IMR-90 (cell line): ENCODE measurements around the gene PRICKLE2. TPM values are rescaled to one million over a fixed set of nuclear protein-coding genes. Genes with fewer than 3 reads are reported as not detected.

Experiments
- ATAC-seq: fragments of 200-7000 bp; cut with Tn5 transposase; 2 replicates; pipeline ENCODE4 v1.9.1; 2020; ENCODE audit warnings: low read depth, mild to moderate bottlenecking, moderate library complexity
- BruUV-seq: library from RNA; stranded (reverse); fragments of 400-500 nt; replicated peaks from 2 replicates; lab custom pipeline; 2021; lab: Mats Ljungman, UMichigan
- CTCF ChIA-PET: fragments of 300-600 bp; formaldehyde crosslinking; extraction: SDS; loops from one replicate; lab custom pipeline; 2021; ENCODE audit warnings: antibody characterized with exemption; lab: Yijun Ruan, JAX
- POLR2A ChIA-PET: fragments of 300-600 bp; sonication (Branson Sonifier 250); formaldehyde crosslinking; loops from one replicate; lab custom pipeline; 2022; ENCODE audit warnings: antibody characterized with exemption; ENCODE audit not compliant: unreplicated experiment; lab: Charles Lee
- DNase-seq: peaks from one replicate; pipeline ENCODE4 v3.0.0; 2013
- H2AFZ ChIP-seq: replicated peaks from 2 replicates; pipeline ENCODE3; 2013; ENCODE audit warnings: low read length, mild to moderate bottlenecking; ENCODE audit not compliant: poor library complexity
- H2AK5ac ChIP-seq: 2 replicates; pipeline ENCODE4 v1.6.1; 2013; ENCODE audit warnings: low read depth, low read length, inconsistent platforms
- H2AK9ac ChIP-seq: replicated peaks from 2 replicates; pipeline ENCODE3; 2013; ENCODE audit warnings: mild to moderate bottlenecking, low read depth, low read length, moderate library complexity; ENCODE audit not compliant: poor library complexity
- H2BK120ac ChIP-seq: 2 replicates; pipeline ENCODE4 v1.6.1; 2013; ENCODE audit warnings: low read depth, low read length, inconsistent platforms
- H2BK15ac ChIP-seq: 3 replicates; pipeline ENCODE4 v1.6.1; 2013; ENCODE audit warnings: low read depth, low read length, inconsistent platforms
- H2BK20ac ChIP-seq: 2 replicates; pipeline ENCODE4 v1.6.1; 2013; ENCODE audit warnings: low read depth, mild to moderate bottlenecking, inconsistent platforms, low read length, moderate library complexity
- H2BK5ac ChIP-seq: 2 replicates; pipeline ENCODE4 v1.6.1; 2013; ENCODE audit warnings: mild to moderate bottlenecking, low read depth, low read length, inconsistent platforms; ENCODE audit not compliant: poor library complexity, severe bottlenecking
- H3K14ac ChIP-seq: replicated peaks from 2 replicates; pipeline ENCODE4 v1.6.1; 2013; ENCODE audit warnings: low read depth, low read length, inconsistent platforms
- H3K18ac ChIP-seq: 2 replicates; pipeline ENCODE4 v1.6.1; 2013; ENCODE audit warnings: low read depth, low read length, control low read depth
- H3K23ac ChIP-seq: 2 replicates; pipeline ENCODE4 v1.6.1; 2013; ENCODE audit warnings: low read depth, low read length, inconsistent platforms
- H3K27ac ChIP-seq: 2 replicates; pipeline ENCODE4 v1.5.1; 2013; ENCODE audit warnings: mild to moderate bottlenecking, control low read depth, low read length; ENCODE audit not compliant: insufficient read depth
- H3K27me3 ChIP-seq: 2 replicates; pipeline ENCODE4 v1.6.1; 2013; ENCODE audit warnings: low read length; ENCODE audit not compliant: control insufficient read depth, insufficient read depth
- H3K36me3 ChIP-seq: 2 replicates; pipeline ENCODE4 v1.6.1; 2013; ENCODE audit warnings: low read length, mixed read lengths; ENCODE audit not compliant: control insufficient read depth, insufficient read depth
- H3K4ac ChIP-seq: 2 replicates; pipeline ENCODE4 v1.6.1; 2013; ENCODE audit warnings: low read depth, low read length, inconsistent platforms
- H3K4me1 ChIP-seq: 2 replicates; pipeline ENCODE4 v1.6.1; 2013; ENCODE audit warnings: low read length, mixed read lengths; ENCODE audit not compliant: control insufficient read depth, insufficient read depth
- H3K4me2 ChIP-seq: 2 replicates; pipeline ENCODE4 v1.6.1; 2013; ENCODE audit warnings: low read depth, mild to moderate bottlenecking, control low read depth, low read length, moderate library complexity
- H3K4me3 ChIP-seq: 2 replicates; pipeline ENCODE4 v1.5.1; 2013; ENCODE audit warnings: low read depth, mild to moderate bottlenecking, control low read depth, low read length, moderate library complexity; ENCODE audit not compliant: insufficient read depth
- H3K56ac ChIP-seq: 2 replicates; pipeline ENCODE4 v1.6.1; 2013; ENCODE audit warnings: low read length, inconsistent platforms; ENCODE audit not compliant: insufficient read depth; ENCODE audit errors: extremely low read depth
- H3K79me1 ChIP-seq, 2 experiments: 2 replicates each; pipeline ENCODE4 v1.6.1; 2013; ENCODE audit warnings: low read length in 2 of 2, inconsistent platforms in 1 of 2, low read depth in 1 of 2
- H3K9ac ChIP-seq: 2 replicates; pipeline ENCODE4 v1.6.1; 2013; ENCODE audit warnings: low read depth, low read length, control low read depth
- H3K9me1 ChIP-seq: 2 replicates; pipeline ENCODE4 v1.6.1; 2013; ENCODE audit warnings: low read length, inconsistent platforms; ENCODE audit not compliant: insufficient read depth
- H3K9me3 ChIP-seq: 2 replicates; pipeline ENCODE4 v1.6.1; 2013; ENCODE audit warnings: low read length; ENCODE audit not compliant: control insufficient read depth, insufficient read depth
- H4K20me1 ChIP-seq: 2 replicates; pipeline ENCODE4 v1.6.1; 2013; ENCODE audit warnings: low read length, inconsistent platforms; ENCODE audit not compliant: insufficient read depth
- H4K5ac ChIP-seq: 2 replicates; pipeline ENCODE4 v1.6.1; 2013; ENCODE audit warnings: mild to moderate bottlenecking, low read depth, low read length, control low read depth
- H4K8ac ChIP-seq, 2 experiments: 2 replicates each; pipeline ENCODE4 v1.6.1; 2013; ENCODE audit warnings: low read depth in 2 of 2, low read length in 2 of 2, control low read depth in 1 of 2, inconsistent platforms in 1 of 2
- H4K91ac ChIP-seq: 2 replicates; pipeline ENCODE4 v1.6.1; 2013; ENCODE audit warnings: low read depth, low read length, inconsistent platforms; ENCODE audit not compliant: insufficient read depth
- MAFK ChIP-seq: IDR thresholded peaks from 2 replicates; pipeline ENCODE4 v1.6.1; 2012; ENCODE audit warnings: low read depth, low read length, improper control_type of control experiment
- NFE2L2 ChIP-seq: fragments of 150-350 bp; IDR thresholded peaks from 2 replicates; pipeline ENCODE4 v1.6.1; 2016; ENCODE audit warnings: low read depth, mild to moderate bottlenecking, low read length
- WGBS, 2 experiments: methylation state at CpG; one replicate each; pipeline versions ENCODE4 v1.1.5 to v1.1.7; 2013; ENCODE audit warnings: missing lambda C conversion rate in 2 of 2; ENCODE audit not compliant: insufficient read length in 1 of 2; ENCODE audit errors: extremely low coverage in 2 of 2; 5-methylcytosine and 5-hydroxymethylcytosine counted together
- dilution Hi-C: fragments of 300-500 bp; cut with HindIII; formaldehyde crosslinking; loops from one replicate; pipeline ENCODE4 v1.14.3; 2018; ENCODE audit warnings: low sequenced_read_pairs; ENCODE audit not compliant: unreplicated experiment
- in situ Hi-C: fragments of 300-500 bp; cut with MboI; formaldehyde crosslinking; loops from 3 replicates; pipeline ENCODE4 v1.14.3; 2019; ENCODE audit warnings: low sequenced_read_pairs, inconsistent platforms, mixed read lengths
- intact Hi-C: fragments of 100-400 bp; cut with micrococcal nuclease; formaldehyde crosslinking; loops from 2 replicates; pipeline ENCODE4 v1.10.0; 2022
- polyA plus RNA-seq, 3 experiments: library from polyadenylated mRNA; depleted of rRNA; stranded (reverse); fragments of >200 nt; gene quantifications; 2 replicates each; pipeline ENCODE4 v1.2.3, GENCODE V29; 2012; ENCODE audit warnings: low replicate concordance in 1 of 3
- total RNA-seq: library from RNA; depleted of rRNA; stranded (reverse); fragments of >200 nt; gene quantifications from 2 replicates; pipeline ENCODE4 v1.2.3, GENCODE V29; 2012

PRICKLE2 gene
- total and polyA plus RNA-seq, 2 of the 4 experiments (the other 2 are of a cell fraction), result 4.1 to 14.2 TPM

DNA sequence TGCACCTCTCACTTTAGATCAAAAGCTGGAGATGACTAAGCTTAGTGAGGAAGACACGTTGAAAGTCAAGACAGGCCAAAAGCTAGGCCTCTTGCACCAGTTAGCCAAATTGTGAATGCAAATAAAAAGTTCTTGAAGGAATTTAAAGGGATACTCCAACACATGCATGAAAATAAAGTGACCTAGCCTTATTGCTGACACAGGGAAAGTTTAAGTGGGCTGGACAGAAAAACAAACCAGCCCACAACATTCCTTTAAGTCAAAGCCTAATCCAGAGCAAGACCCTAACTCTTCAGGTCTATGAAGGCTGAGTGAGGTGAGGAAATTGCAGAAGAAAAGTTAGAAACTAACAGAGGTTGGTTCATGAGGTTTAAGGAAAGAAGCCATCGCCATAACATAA, 101.3 kb downstream of the PRICKLE2 start:
- dilution Hi-C loops, result no loop called here

More for the DNA sequence above, 101.3 kb downstream of the PRICKLE2 start:
- in situ Hi-C loops, result no loop called here
- WGBS, 2 experiments, result 100% methylated on average over 1 of the region's 2 CpGs; no CpG with 5 or more reads in 1 of the 2 experiments
- Histone ChIP-seq H3K18ac (no peak overlapping the region), H3K23ac (no peak overlapping the region), H2BK120ac (no peak overlapping the region), H3K36me3 (peaks cover 20% of the 10 kb centered on the region), H3K4me3 (no peak overlapping the region), H3K9me1 (peaks cover 7% of the 10 kb centered on the region; the same call in 1 of the 2 replicates), H4K20me1 (peaks cover 9% of the 10 kb centered on the region; the same call in 1 of the 2 replicates), H3K56ac (no peak overlapping the region), H3K79me1 (peaks cover 20 to 32% of the 10 kb centered on the region in 2 experiments), H3K27ac (no peak overlapping the region), H2BK15ac (no peak overlapping the region), H3K9me3 (no peaks in the 10 kb centered on the region), H2BK20ac (no peak overlapping the region), H3K27me3 (no peaks in the 10 kb centered on the region), H3K4ac (no peak overlapping the region), H4K5ac (no peak overlapping the region), H2AK9ac (no peak overlapping the region), H4K91ac (no peak overlapping the region), H3K4me1 (no peaks in the 10 kb centered on the region), H4K8ac (no peak overlapping the region), H2AFZ (no peak overlapping the region), H2AK5ac (no peak overlapping the region), H3K14ac (no peak overlapping the region), H3K4me2 (no peak overlapping the region), H3K9ac (no peak overlapping the region), H2BK5ac (no peak overlapping the region)
- intact Hi-C loops, result no loop called here
- POLR2A ChIA-PET, result no interaction called here
- no TSS peak for BruUV-seq
- CTCF ChIA-PET, result no interaction called here
- TF ChIP-seq NFE2L2 (no peak), MAFK (peak; percentile 38; the same call in 1 of the 2 replicates)
- DNase-seq (no peak), ATAC-seq (no peak)
